GM21360 (cell line): ENCODE measurements around the gene SND1.
A peak's percentile ranks its signal among the peaks of the same experiment; 100 is the strongest.

Experiments used
- ATAC-seq: cut with Tn5 transposase; IDR thresholded peaks from one replicate; pipeline ENCODE4 v1.9.1; 2021; ENCODE audit warnings: mild to moderate bottlenecking, moderate library complexity; ENCODE audit not compliant: unreplicated experiment

Gene SND1

DNA sequence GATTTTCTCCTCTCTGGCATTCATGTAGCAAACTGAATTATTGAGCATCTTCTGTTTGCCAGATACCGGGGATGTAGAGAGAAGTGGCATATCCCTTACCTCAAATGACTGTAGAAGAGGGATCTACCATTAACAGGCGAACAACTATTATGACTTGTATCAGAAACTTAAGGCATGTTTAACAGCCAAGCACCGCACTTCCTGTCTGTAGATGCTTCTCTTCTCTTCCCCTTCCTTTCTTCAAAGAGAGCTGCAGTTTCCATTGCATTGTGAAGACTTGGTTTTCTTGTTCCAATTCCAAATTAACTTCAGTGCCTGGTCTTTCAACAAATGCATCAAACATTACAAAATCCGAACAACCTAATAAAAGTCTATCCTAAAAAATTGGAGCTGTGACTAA is 330.0 kb downstream of the SND1 start:
- no peak for ATAC-seq

DNA sequence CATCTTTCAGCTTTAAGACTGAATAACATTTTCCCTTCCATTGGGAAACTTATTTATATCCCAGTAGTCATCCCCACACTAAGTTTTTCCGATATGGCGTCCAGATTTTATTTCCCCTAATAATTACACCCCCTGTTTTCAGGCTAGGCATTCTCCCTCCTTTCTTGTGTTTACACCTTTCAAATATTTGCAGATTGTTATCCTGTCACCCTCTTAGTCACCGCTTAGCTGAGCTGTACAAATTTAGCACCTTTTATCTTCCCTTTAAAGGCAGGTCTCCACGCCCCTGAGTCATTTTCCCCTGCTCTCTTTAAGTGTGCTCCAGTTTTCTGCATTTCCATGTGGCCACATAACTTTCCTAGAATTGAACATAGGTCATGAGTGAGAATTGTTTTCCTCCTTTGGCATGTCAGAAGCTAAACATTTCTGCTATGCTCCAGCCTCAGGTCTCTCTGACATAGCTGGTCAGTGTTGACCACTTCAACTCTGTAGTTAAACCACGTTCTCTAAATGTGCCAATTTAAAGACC is 331.9 kb downstream of the SND1 start:
- ATAC-seq, result no peak

GRCh38 chr7:127986581-127987521 is 334.9 kb downstream of the SND1 start:
- ATAC-seq, result no peak

DNA sequence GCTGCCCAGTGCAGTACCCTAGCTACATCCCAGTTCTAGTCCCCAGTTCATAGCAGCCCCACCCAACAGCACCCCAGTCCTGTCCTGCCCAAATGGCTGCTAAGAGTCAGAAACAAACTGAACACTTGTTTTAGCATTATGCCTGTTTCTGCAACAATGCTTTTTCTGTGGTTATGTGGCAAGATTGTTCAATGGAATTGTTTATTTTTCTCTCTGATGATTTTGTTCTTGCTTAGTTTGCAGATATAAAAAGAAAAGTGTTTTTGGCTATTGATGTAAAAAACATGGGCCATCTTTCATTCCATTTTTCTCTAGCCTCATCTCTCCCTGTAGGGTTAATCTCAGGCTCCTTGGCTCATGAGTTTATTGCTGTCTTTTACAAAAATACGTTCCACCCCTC is 336.8 kb downstream of the SND1 start:
- ATAC-seq, result no peak

DNA sequence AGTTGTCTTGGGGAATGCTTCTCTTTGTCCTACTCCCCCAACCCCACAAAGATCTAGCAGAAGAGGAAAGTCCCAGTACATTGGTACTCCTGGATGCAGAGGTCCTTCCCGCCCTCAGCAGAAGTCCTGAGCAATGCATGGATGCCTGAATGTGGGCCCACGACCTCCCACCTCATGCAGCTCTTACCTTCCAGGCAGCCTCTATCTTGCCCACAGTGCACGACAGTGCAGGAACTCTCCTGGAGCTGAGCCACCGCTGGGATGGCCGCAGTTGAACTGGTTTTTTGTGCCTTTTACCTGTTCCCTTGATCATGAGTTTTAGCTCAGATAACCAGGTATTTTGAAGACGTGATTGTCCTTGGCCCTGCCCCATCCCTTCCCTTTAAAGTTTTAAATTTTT is 341.3 kb downstream of the SND1 start:
- no peak for ATAC-seq

GRCh38 chr7:127993987-127994386 is 342.0 kb downstream of the SND1 start:
- no peak for ATAC-seq

GRCh38 chr7:127995156-127995880 is 343.3 kb downstream of the SND1 start:
- no peak for ATAC-seq

DNA sequence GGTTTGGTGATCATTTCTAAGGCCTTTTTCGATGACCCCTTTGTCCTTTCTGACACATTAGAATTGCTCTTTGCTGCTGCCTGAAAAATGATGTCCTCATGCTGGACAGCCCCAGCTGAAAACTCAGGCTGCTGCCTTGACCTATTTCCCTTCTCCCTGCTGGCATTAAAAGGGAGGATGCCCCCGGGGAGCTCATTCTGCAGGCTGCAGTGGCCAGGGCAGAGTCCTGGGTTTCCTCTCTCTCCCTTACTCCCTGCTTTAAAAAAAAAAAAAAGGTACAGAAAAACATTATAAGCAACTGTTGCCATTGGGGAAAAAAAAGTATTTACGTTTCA is 343.9 kb downstream of the SND1 start:
- no peak for ATAC-seq

DNA sequence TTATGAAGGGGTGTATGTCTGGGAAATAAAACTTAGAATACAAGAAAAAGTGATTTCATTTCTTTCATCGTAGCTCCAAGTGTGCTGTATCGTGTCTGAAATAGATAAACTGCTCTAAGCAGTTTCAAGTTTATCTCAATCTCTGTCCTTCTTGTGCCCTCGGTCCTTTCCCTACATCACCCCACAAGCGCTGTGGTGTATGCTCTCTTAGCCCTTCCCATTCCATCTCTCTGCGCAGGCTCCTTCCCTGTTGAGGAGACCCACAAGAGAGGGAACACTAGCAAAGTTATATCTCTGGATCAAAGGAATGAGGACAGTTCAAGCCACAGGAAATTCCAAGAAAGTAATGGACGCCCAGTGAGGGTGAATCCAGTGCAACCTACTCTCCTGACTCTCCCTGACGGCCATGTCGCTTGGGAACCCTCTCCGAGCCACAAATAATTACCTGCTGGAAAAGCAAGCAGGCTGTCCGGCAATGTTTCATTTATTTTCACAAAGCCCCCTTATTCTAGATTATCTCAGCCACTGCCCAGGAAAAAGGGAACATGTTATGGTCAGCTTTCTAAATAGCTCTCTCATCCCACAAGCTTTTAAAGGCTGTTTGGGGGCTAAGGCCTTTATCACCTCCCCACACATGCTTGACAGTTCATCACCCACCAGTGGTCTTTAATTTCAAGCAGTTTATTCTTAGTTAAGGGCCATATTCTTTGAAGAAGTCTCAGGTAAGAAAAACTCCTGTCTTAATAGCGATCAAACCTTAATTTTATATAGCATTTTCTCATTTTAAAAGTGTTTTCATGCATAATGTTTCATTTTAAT is 344.5 kb downstream of the SND1 start:
- ATAC-seq, result no peak

DNA sequence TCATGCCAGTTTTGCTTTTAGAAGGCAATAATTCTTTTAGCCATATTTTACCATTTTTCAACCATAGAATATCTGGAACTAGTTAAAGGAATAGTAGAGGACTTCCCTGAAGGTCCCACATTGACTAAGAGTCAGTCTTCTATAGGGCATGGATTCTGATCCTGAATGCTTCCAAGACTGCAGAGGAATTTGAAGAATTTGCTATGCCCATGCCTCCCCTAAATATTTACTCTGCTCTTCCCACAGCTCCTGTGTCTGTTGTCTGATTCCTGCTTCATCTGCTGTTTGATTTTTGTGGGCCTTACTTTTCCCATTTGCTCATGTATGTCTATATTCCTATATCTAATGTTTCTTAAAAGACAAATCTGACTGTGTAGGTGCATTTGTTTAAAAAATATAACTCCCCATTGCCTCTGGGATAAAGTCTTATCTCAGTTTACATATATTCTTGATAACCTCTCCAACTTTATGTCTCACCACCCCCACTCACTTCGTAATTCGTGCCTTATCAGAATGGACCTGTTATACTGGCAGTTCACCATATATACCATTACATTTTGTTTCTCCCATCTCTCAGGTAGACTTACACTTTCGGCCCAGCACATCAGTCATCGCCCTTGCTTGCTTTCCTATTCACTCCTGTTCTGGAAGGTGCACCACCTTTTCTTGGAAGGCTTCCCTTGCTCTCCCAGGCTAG is 345.4 kb downstream of the SND1 start:
- no peak for ATAC-seq

- ATAC-seq, result no peak
These were observed 346.7 kb downstream of the SND1 start for GRCh38 chr7:127998671-127999070.

DNA sequence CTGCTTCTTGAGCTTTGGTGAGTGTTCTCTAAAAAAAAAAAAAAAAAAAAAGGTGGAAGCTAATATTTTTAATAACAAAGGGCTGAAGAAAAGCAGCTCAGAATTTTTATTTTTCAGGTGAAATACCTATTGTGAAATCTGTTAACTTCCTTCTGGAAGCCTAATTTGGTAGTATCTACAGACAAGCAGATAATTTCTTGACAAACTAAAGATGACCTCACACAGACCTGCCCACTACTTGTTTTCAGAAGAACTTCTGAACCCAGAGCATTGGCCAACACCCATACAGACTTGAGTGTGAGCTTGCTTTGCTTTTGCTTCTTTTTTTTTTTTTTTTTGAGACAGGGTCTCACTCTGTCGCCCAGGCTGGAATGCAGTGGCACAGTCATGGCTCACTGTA is 348.1 kb downstream of the SND1 start:
- no peak for ATAC-seq

DNA sequence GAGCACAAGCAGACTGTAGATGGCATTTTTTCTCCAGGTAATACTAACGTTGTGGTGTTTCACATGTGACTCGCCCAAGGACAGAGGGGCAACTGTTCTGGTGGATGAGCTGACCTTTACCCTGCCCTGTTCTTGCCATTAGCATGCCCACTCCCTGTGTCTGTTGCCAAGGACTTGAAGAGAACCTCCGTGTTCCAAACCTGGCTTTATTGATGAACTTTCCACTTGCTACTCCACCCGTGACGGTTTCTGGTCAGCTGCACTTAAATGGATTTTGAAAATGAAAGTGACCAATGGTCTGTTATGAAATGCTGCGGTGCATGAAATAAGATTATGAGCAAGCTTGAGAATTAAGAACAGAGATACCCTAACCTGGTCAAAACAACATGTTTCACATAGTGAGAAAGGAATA is 348.9 kb downstream of the SND1 start:
- no peak for ATAC-seq

DNA sequence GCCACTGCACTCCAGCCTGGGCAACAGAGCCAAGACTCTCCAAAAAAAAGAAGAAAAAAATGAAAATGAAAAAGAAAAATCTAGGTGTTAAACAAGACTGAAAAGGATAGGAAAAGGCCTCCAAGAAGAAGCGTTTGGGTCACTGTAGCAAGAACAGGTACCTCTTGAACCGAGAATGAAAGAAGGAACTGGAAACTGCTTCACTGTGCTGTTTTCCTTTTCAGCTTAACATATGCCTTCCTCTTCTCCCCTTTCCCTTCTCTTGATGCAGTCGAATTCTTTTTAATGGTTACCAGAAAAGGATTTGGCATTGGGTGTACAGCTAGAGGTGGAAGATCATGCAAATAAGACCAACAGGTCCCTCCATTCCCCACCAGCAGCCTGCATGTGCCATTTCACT is 351.2 kb downstream of the SND1 start:
- ATAC-seq, result peak; percentile 66

GRCh38 chr7:128003787-128004186 is 351.8 kb downstream of the SND1 start:
- no peak for ATAC-seq

DNA sequence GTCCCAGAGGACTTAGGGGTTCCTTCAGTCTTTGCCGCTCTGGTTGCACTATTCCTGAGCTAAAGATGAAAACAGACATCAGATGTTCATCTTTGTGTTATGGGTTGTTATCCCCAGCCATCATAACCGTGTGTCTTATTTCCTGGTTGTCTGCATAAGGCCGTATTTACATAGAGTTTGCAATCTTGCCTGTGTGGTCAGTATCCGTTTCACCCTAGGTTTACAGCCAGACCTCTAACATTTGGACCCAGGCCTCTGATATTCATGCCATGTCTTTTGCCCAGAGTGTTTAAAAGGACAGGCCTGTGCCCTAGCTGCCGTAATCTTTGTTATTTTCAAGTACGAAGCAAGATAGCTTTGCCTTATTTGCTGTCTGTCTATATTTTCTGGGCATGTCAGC is 352.6 kb downstream of the SND1 start:
- no peak for ATAC-seq

GRCh38 chr7:128005117-128005516 is 353.1 kb downstream of the SND1 start:
- no peak for ATAC-seq

GRCh38 chr7:128005759-128006159 is 353.8 kb downstream of the SND1 start:
- ATAC-seq, result no peak

GRCh38 chr7:128006550-128007302 is 354.7 kb downstream of the SND1 start:
- no peak for ATAC-seq

- ATAC-seq, result no peak
These were observed 355.3 kb downstream of the SND1 start for GRCh38 chr7:128007303-128007680.
